ENCODE data around the gene PTPRE.

The PTPRE gene

DNA sequence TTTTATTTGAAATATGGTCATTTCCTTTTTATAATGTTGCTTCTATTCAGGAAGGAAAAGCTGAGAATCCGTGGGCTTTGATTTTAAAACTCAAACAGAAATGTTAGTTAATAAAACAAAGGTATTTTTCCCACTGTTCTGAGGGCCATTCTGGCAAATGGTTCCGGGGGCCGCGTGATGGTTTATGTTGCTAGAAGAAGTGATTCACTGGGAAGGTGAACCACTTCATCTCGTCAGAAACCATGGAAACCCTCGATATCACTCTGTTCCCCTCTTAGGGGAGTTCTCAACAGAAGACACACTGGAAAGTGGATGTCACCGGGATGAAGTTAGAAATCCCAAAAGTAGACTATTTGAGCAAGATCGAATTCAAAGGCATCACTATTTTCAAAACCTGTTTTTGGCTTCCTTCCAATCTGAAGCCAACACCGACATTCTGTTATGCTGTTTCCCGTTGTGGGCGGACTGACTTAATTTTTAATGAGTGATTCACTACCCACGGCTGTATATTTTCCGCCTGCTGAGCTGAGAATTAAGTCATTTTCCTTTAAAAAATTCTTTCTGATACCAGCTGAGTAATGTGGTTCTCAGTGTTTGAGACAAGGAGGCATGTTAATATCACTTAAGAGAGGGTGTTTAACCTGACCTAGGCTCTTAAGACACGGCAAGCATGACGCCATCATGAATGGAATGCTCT is 84.1 kb downstream of the PTPRE start:
- Histone ChIP-seq H3K4me3 (replicated peaks; ENCODE audit: insufficient read depth, low read length) (no peak overlapping the region), H3K27me3 (ENCODE audit: insufficient read depth, poor library complexity, severe bottlenecking) (peaks cover 5% of the 10 kb centered on the region), H3K27ac (replicated peaks) (no peak overlapping the region)
- DNase-seq (ENCODE audit: low read depth in 1 of 2, low spot score in 1 of 2), result no peak
- TF ChIP-seq SPI1 (IDR thresholded peaks at IDR 0.05; ENCODE audit: borderline replicate concordance, low read depth), result no peak
- TF ChIP-seq, protein P1, sequence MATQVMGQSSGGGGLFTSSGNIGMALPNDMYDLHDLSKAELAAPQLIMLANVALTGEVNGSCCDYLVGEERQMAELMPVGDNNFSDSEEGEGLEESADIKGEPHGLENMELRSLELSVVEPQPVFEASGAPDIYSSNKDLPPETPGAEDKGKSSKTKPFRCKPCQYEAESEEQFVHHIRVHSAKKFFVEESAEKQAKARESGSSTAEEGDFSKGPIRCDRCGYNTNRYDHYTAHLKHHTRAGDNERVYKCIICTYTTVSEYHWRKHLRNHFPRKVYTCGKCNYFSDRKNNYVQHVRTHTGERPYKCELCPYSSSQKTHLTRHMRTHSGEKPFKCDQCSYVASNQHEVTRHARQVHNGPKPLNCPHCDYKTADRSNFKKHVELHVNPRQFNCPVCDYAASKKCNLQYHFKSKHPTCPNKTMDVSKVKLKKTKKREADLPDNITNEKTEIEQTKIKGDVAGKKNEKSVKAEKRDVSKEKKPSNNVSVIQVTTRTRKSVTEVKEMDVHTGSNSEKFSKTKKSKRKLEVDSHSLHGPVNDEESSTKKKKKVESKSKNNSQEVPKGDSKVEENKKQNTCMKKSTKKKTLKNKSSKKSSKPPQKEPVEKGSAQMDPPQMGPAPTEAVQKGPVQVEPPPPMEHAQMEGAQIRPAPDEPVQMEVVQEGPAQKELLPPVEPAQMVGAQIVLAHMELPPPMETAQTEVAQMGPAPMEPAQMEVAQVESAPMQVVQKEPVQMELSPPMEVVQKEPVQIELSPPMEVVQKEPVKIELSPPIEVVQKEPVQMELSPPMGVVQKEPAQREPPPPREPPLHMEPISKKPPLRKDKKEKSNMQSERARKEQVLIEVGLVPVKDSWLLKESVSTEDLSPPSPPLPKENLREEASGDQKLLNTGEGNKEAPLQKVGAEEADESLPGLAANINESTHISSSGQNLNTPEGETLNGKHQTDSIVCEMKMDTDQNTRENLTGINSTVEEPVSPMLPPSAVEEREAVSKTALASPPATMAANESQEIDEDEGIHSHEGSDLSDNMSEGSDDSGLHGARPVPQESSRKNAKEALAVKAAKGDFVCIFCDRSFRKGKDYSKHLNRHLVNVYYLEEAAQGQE (IDR thresholded peaks at IDR 0.05; ENCODE audit: insufficient replicate concordance, low read depth), result no peak
- TF ChIP-seq, protein P2, sequence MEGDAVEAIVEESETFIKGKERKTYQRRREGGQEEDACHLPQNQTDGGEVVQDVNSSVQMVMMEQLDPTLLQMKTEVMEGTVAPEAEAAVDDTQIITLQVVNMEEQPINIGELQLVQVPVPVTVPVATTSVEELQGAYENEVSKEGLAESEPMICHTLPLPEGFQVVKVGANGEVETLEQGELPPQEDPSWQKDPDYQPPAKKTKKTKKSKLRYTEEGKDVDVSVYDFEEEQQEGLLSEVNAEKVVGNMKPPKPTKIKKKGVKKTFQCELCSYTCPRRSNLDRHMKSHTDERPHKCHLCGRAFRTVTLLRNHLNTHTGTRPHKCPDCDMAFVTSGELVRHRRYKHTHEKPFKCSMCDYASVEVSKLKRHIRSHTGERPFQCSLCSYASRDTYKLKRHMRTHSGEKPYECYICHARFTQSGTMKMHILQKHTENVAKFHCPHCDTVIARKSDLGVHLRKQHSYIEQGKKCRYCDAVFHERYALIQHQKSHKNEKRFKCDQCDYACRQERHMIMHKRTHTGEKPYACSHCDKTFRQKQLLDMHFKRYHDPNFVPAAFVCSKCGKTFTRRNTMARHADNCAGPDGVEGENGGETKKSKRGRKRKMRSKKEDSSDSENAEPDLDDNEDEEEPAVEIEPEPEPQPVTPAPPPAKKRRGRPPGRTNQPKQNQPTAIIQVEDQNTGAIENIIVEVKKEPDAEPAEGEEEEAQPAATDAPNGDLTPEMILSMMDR (IDR thresholded peaks at IDR 0.05; ENCODE audit: insufficient read depth, low read length), result no peak
- TF ChIP-seq POLR2AphosphoS5 (IDR thresholded peaks at IDR 0.05; ENCODE audit: low read depth), result no peak

DNA sequence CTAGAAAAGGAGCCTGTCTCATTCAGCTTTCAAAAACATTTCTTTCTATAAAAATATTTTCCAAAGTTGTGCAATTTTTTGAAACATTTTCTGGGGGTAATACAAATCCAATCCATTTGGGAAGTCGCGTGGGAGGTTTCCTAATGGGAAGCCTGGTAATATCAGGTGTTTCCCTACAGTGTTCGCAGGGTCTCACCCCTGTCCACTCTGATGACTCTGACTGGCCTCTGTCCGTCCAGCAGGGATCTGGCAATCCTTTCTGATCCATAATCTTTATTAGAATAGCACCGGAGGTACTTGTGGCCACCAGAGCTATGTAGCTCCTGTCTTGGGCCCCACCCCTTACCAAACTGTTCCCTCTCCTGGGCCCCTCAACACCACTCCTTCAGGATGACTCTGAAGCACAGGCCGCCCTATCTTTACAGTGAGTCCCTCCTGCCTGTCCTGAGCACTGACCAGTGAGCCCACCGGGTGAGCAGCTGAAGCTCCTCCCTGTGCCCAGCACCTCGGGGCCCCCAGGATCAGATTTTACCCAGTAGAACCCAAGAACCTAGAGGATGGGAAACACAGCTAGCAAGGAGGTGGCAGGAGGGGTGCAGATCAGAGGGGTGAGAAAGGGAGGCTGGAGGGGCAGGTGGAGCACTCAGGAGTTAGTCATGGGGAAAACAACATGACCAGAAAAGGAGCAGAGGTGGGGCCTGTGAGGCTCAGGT is 84.8 kb downstream of the PTPRE start:
- TF ChIP-seq GABPA (IDR thresholded peaks at IDR 0.05; ENCODE audit: low read depth) (no peak), SPI1 (IDR thresholded peaks at IDR 0.05; ENCODE audit: borderline replicate concordance, low read depth) (no peak), POLR2AphosphoS5 (IDR thresholded peaks at IDR 0.05; ENCODE audit: low read depth) (no peak)
- TF ChIP-seq, protein P1 (IDR thresholded peaks at IDR 0.05; ENCODE audit: insufficient replicate concordance, low read depth), result no peak
- TF ChIP-seq, protein P2 (IDR thresholded peaks at IDR 0.05; ENCODE audit: insufficient read depth, low read length), result no peak

DNA sequence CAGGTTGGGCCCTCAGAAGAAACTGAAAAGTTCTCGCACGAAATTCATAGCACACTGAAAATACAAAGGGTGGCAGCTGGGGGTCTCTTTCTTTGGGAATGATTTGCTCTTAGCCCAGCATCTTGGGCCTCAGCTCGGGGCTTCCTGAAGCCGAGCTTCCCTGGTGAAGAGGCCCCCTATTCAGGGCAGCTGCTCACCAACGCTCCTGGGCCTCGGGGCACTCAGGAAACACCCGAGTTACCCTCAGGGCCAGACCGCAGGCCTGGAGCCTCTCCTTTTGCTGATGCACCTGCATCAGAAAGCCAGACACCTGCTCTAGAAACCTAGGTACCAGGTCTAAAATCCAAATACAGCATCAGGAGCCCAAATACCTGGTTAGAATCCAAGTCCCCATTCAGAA is 85.5 kb downstream of the PTPRE start:
- H3K27me3 ChIP-seq (ENCODE audit: insufficient read depth, poor library complexity, severe bottlenecking), result peaks cover 7% of the 10 kb centered on the region
- no peak for TF ChIP-seq POLR2AphosphoS5 (IDR thresholded peaks at IDR 0.05; ENCODE audit: low read depth)
- TF ChIP-seq, protein P1 (IDR thresholded peaks at IDR 0.05; ENCODE audit: insufficient replicate concordance, low read depth), result no peak
- no peak for DNase-seq (ENCODE audit: low read depth in 1 of 2, low spot score in 1 of 2)
- no peak overlapping the region for H3K4me3 ChIP-seq (replicated peaks; ENCODE audit: insufficient read depth, low read length)
- no peak overlapping the region for H3K27ac ChIP-seq (replicated peaks)

More for the DNA sequence above, 84.8 kb downstream of the PTPRE start:
- no peak for DNase-seq (ENCODE audit: low read depth in 1 of 2, low spot score in 1 of 2)
- Histone ChIP-seq H3K27me3 (ENCODE audit: insufficient read depth, poor library complexity, severe bottlenecking) (peaks cover 7% of the 10 kb centered on the region), H3K27ac (replicated peaks) (no peak overlapping the region), H3K4me3 (replicated peaks; ENCODE audit: insufficient read depth, low read length) (no peak overlapping the region)

Data from HL-60 (cell line).